ENCODE results near the gene DYSF. TPM values are rescaled to one million over a fixed set of nuclear protein-coding genes. Genes with fewer than 3 reads are reported as not detected.

DYSF gene
- total RNA-seq, 4 donors from 2014 or later: 2.4 to 10.6 (median 4.3) TPM

- intact Hi-C loops (cut with DNase I): no loop called here
- no peak overlapping the region for H3K27ac ChIP-seq
- H3K36me3 ChIP-seq: no peaks in the 10 kb centered on the region
- no peaks in the 10 kb centered on the region for H3K9me3 ChIP-seq
- H3K4me1 ChIP-seq: no peaks in the 10 kb centered on the region
- DNase-seq: no peak
- 83 to 92% methylated on average over 2 of the region's 2 CpGs for WGBS, 2 donors
- TF ChIP-seq, protein P1, sequence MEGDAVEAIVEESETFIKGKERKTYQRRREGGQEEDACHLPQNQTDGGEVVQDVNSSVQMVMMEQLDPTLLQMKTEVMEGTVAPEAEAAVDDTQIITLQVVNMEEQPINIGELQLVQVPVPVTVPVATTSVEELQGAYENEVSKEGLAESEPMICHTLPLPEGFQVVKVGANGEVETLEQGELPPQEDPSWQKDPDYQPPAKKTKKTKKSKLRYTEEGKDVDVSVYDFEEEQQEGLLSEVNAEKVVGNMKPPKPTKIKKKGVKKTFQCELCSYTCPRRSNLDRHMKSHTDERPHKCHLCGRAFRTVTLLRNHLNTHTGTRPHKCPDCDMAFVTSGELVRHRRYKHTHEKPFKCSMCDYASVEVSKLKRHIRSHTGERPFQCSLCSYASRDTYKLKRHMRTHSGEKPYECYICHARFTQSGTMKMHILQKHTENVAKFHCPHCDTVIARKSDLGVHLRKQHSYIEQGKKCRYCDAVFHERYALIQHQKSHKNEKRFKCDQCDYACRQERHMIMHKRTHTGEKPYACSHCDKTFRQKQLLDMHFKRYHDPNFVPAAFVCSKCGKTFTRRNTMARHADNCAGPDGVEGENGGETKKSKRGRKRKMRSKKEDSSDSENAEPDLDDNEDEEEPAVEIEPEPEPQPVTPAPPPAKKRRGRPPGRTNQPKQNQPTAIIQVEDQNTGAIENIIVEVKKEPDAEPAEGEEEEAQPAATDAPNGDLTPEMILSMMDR (IDR thresholded peaks at IDR 0.05): no peak
- TF ChIP-seq POLR2A (IDR thresholded peaks at IDR 0.05): no peak
- H3K4me3 ChIP-seq: no peak overlapping the region
- no peaks in the 10 kb centered on the region for H3K27me3 ChIP-seq
Measured at GRCh38 chr2:71629771-71630453, 176.6 kb downstream of the DYSF start.

- no peaks in the 10 kb centered on the region for H3K9me3 ChIP-seq
- no peaks in the 10 kb centered on the region for H3K4me1 ChIP-seq
- no peak for DNase-seq
- H3K27ac ChIP-seq: no peak overlapping the region
- H3K36me3 ChIP-seq: no peaks in the 10 kb centered on the region
- H3K27me3 ChIP-seq: no peaks in the 10 kb centered on the region
- intact Hi-C loops (cut with DNase I): no loop called here
- 70 to 85% methylated on average over 2 of the region's 2 CpGs for WGBS, 2 donors
- H3K4me3 ChIP-seq: no peak overlapping the region
- TF ChIP-seq, protein P1 (IDR thresholded peaks at IDR 0.05): no peak
- TF ChIP-seq POLR2A (IDR thresholded peaks at IDR 0.05): no peak
Measured at GRCh38 chr2:71630454-71631328, 177.3 kb downstream of the DYSF start.

- no peak for DNase-seq
- Histone ChIP-seq H3K27me3 (no peaks in the 10 kb centered on the region), H3K4me3 (no peak overlapping the region), H3K27ac (no peak overlapping the region), H3K4me1 (no peaks in the 10 kb centered on the region), H3K9me3 (no peaks in the 10 kb centered on the region), H3K36me3 (no peaks in the 10 kb centered on the region)
- intact Hi-C loops (cut with DNase I): no loop called here
- 63 to 84% methylated on average over 12 to 14 of the region's 14 CpGs for WGBS, 2 donors
- TF ChIP-seq POLR2A (IDR thresholded peaks at IDR 0.05): no peak
- TF ChIP-seq, protein P1 (IDR thresholded peaks at IDR 0.05): no peak
Measured at GRCh38 chr2:71631411-71631931, 178.1 kb downstream of the DYSF start.

DNA sequence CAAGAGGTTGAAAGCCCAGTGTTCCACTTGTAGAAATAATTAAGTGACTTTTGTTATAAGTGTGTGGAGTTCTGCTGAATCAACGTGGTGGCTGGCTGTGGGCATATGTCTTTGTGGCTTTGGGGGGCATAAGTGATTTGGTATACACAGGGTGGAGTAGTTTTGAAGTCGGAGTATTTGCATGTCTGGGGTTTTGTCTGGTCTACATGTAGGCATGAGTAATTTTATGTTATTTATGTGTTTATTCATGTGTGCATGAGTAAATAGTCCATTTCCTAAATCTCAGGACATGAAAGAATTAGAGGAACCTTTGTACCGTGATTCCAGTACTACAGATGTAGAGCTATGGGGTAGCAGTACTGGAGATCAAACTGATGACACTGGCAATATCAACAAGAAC is 179.7 kb downstream of the DYSF start:
- Histone ChIP-seq H3K27me3 (no peaks in the 10 kb centered on the region), H3K4me1 (no peaks in the 10 kb centered on the region), H3K36me3 (no peaks in the 10 kb centered on the region), H3K9me3 (no peaks in the 10 kb centered on the region), H3K27ac (no peak overlapping the region), H3K4me3 (no peak overlapping the region)
- DNase-seq: no peak
- intact Hi-C loops (cut with DNase I): no loop called here
- WGBS, 2 donors: 76 to 77% methylated on average over 3 of the region's 3 CpGs
- TF ChIP-seq, protein P1 (IDR thresholded peaks at IDR 0.05): no peak
- no peak for TF ChIP-seq POLR2A (IDR thresholded peaks at IDR 0.05)

GRCh38 chr2:71634567-71634966 is 181.2 kb downstream of the DYSF start:
- intact Hi-C loops (cut with DNase I): no loop called here
- 93 to 100% methylated on average over 1 of the region's 1 CpG for WGBS, 2 donors
- H3K27ac ChIP-seq: no peak overlapping the region
- H3K9me3 ChIP-seq: no peaks in the 10 kb centered on the region
- H3K4me1 ChIP-seq: no peaks in the 10 kb centered on the region
- no peaks in the 10 kb centered on the region for H3K27me3 ChIP-seq
- TF ChIP-seq POLR2A (IDR thresholded peaks at IDR 0.05): no peak
- TF ChIP-seq, protein P1 (IDR thresholded peaks at IDR 0.05): no peak
- H3K4me3 ChIP-seq: no peak overlapping the region
- no peaks in the 10 kb centered on the region for H3K36me3 ChIP-seq
- DNase-seq: no peak

Measured in esophagus squamous epithelium (tissue), 5 donors.